PC-3 (cell line): ENCODE results near the gene GATM. TPM values are rescaled to one million over a fixed set of nuclear protein-coding genes. Genes with fewer than 3 reads are reported as not detected.

Experiments
- ATAC-seq: fragments of 200-7000 bp; cut with Tn5 transposase; 2 replicates; pipeline ENCODE4 v1.9.1; 2020; ENCODE audit warnings: mild to moderate bottlenecking, moderate library complexity
- BruUV-seq: library from RNA; stranded (reverse); fragments of 400-500 nt; replicated peaks from 2 replicates; lab custom pipeline; 2021; lab: Mats Ljungman, UMichigan
- CTCF ChIA-PET: fragments of 300-600 bp; sonication (Branson Sonifier 250); formaldehyde crosslinking; loops from one replicate; lab custom pipeline; 2022; ENCODE audit warnings: antibody characterized with exemption; lab: Charles Lee
- POLR2A ChIA-PET: fragments of 300-600 bp; sonication (Branson Sonifier 250); formaldehyde crosslinking; loops from one replicate; lab custom pipeline; 2022; ENCODE audit warnings: antibody characterized with exemption; ENCODE audit not compliant: unreplicated experiment; lab: Charles Lee
- DNase-seq: peaks from one replicate; pipeline ENCODE4 v3.0.0-alpha.2; 2015
- H2AFZ ChIP-seq: fragments of 300-600 bp; sonication (generic); 2 replicates; pipeline ENCODE4 v1.6.0; 2016; ENCODE audit warnings: antibody characterized with exemption, low read length
- H3F3A ChIP-seq: fragments of 300-600 bp; sonication (generic); one replicate; pipeline ENCODE4 v1.6.0; 2017; ENCODE audit warnings: antibody characterized with exemption, low read length, control low read depth, mild to moderate bottlenecking; ENCODE audit not compliant: unreplicated experiment
- H3K27ac ChIP-seq: fragments of 300-600 bp; sonication (generic); 2 replicates; pipeline ENCODE4 v1.5.1; 2016; ENCODE audit warnings: mild to moderate bottlenecking, low read length
- H3K27me3 ChIP-seq: fragments of 300-600 bp; sonication (generic); 2 replicates; pipeline ENCODE4 v1.6.1; 2016; ENCODE audit warnings: low read length, mixed read lengths
- H3K36me3 ChIP-seq: fragments of 300-600 bp; sonication (generic); 2 replicates; pipeline ENCODE4 v1.6.1; 2016; ENCODE audit warnings: low read depth, mixed run types, low read length, mixed read lengths
- H3K4me1 ChIP-seq: fragments of 300-600 bp; sonication (generic); 2 replicates; pipeline ENCODE4 v1.5.1; 2016; ENCODE audit warnings: low read length; ENCODE audit not compliant: insufficient read depth
- H3K4me2 ChIP-seq: fragments of 300-600 bp; sonication (generic); 2 replicates; pipeline ENCODE4 v1.6.0; 2016; ENCODE audit warnings: low read length
- H3K4me3 ChIP-seq: fragments of 300-600 bp; sonication (generic); 2 replicates; pipeline ENCODE4 v1.5.1; 2016; ENCODE audit warnings: mild to moderate bottlenecking, low read length, mixed read lengths
- H3K79me2 ChIP-seq: fragments of 300-600 bp; sonication (generic); 2 replicates; pipeline ENCODE4 v1.6.1; 2017; ENCODE audit warnings: low read length, mixed read lengths
- H3K9ac ChIP-seq: fragments of 300-600 bp; sonication (generic); 2 replicates; pipeline ENCODE4 v1.6.0; 2016; ENCODE audit warnings: mild to moderate bottlenecking, low read length
- H3K9me2 ChIP-seq: fragments of 300-600 bp; sonication (generic); replicated peaks from 2 replicates; pipeline ENCODE4 v1.6.1; 2016; ENCODE audit warnings: mixed run types, low read length, mixed read lengths
- H3K9me3 ChIP-seq: fragments of 300-600 bp; sonication (generic); 2 replicates; pipeline ENCODE4 v1.6.1; 2016; ENCODE audit warnings: low read length, mixed read lengths
- H4K20me1 ChIP-seq: fragments of 300-600 bp; sonication (generic); 2 replicates; pipeline ENCODE4 v1.6.1; 2016; ENCODE audit warnings: low read length, mixed read lengths
- EZH2 ChIP-seq: fragments of 300-600 bp; sonication (generic); IDR thresholded peaks from one replicate; pipeline ENCODE4 v1.6.1; 2017; ENCODE audit warnings: antibody characterized with exemption, mild to moderate bottlenecking, low read length; ENCODE audit not compliant: unreplicated experiment
- EZH2phosphoT487 ChIP-seq: fragments of 300-600 bp; sonication (generic); IDR thresholded peaks from 2 replicates; pipeline ENCODE4 v1.6.1; 2018; ENCODE audit warnings: mild to moderate bottlenecking, antibody characterized with exemption, low read length, borderline replicate concordance
- intact Hi-C: fragments of 100-400 bp; cut with micrococcal nuclease; formaldehyde crosslinking; loops from 2 replicates; pipeline ENCODE4 v1.9.0; 2023
- total RNA-seq: library from RNA; depleted of rRNA; stranded (reverse); fragments of >200 nt; gene quantifications from 2 replicates; pipeline ENCODE4 v1.2.3, GENCODE V29; 2014
- TF ChIP-seq, protein P1 (sequence below): fragments of 300-600 bp; sonication (generic); conservative IDR thresholded peaks from 2 replicates; pipeline ENCODE4 v1.5.1; 2017; ENCODE audit warnings: antibody characterized with exemption, low read depth, mild to moderate bottlenecking, low read length

GATM gene
- total RNA-seq, 1 experiment from 2014 or later = 0.87 TPM

DNA sequence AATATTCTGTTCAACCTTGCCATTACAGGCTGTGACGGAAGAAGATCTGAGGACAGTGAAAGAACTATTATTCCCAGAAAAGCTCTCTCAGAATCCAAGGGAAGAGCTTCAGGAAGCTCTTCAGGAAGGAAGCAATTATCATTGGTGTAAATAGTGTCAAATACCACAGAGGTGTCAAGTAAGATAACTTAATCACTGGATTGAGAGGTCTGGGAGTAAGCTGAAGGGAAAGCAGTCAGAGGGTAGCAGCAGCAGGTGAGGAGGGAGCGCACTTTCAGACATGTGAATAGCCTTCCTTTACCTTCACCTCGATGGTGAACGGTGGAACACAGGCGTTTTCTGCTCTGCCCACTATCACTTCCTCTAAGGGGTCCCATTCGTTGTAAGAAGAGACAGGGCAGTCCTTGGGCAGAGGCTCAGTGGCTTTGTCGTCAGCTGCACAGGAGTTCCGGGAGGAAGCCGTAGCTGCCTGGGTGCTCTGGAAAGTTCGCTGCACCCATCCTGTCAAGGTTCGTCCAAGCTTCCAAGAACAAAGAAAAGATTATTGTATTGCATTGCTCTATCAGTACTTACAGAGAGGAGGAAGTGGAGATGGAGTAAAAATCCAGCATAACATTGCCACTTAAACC is 1.9 kb downstream of the GATM start:
- no peak overlapping the region for H3K27ac ChIP-seq
- no peaks in the 10 kb centered on the region for H4K20me1 ChIP-seq
- CTCF ChIA-PET = interaction anchor here (0.6 kb wide), 1 partner anchor 424 kb away, joined by 8 read pairs; no protein-coding TSS in a partner anchor
- no peak overlapping the region for H3K4me3 ChIP-seq
- ATAC-seq (no peak), DNase-seq (no peak)
- no peaks in the 10 kb centered on the region for H3K36me3 ChIP-seq
- intact Hi-C loops = no loop called here
- no peak overlapping the region for H3K9ac ChIP-seq
- no peaks in the 10 kb centered on the region for H3K79me2 ChIP-seq
- TF ChIP-seq EZH2phosphoT487 (no peak), EZH2 (no peak)
- TF ChIP-seq, protein P1, sequence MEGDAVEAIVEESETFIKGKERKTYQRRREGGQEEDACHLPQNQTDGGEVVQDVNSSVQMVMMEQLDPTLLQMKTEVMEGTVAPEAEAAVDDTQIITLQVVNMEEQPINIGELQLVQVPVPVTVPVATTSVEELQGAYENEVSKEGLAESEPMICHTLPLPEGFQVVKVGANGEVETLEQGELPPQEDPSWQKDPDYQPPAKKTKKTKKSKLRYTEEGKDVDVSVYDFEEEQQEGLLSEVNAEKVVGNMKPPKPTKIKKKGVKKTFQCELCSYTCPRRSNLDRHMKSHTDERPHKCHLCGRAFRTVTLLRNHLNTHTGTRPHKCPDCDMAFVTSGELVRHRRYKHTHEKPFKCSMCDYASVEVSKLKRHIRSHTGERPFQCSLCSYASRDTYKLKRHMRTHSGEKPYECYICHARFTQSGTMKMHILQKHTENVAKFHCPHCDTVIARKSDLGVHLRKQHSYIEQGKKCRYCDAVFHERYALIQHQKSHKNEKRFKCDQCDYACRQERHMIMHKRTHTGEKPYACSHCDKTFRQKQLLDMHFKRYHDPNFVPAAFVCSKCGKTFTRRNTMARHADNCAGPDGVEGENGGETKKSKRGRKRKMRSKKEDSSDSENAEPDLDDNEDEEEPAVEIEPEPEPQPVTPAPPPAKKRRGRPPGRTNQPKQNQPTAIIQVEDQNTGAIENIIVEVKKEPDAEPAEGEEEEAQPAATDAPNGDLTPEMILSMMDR = no peak
- no peaks in the 10 kb centered on the region for H3K9me2 ChIP-seq
- H3K4me2 ChIP-seq = no peak overlapping the region
- H3K4me1 ChIP-seq = peaks cover 6% of the 10 kb centered on the region
- POLR2A ChIA-PET = no interaction called here
- no peak overlapping the region for H2AFZ ChIP-seq
- no peaks in the 10 kb centered on the region for H3K9me3 ChIP-seq
- no TSS peak for BruUV-seq
- H3K27me3 ChIP-seq = peaks cover 22% of the 10 kb centered on the region
- H3F3A ChIP-seq = no peaks in the 10 kb centered on the region

DNA sequence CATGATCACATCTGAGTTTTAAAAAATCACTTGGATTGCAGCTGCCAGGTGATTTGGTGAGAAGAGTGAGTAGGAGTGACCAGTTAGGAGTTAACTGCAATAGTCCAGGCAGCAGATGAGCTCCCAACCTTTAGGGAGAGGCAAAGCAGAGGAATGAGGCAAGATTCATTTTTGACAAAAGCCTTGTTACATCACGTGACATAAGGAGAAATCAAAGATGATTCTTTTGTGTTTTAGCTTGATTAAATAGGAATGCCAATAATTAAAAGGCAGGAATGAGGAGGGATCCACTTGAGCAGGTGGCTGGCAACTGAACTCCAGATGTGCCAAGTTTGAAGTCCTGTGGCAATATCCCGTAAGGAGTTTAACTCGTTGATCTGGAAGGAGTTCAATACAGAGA is 2.5 kb downstream of the GATM start:
- ATAC-seq (no peak), DNase-seq (no peak)
- POLR2A ChIA-PET = no interaction called here
- Histone ChIP-seq H3K27me3 (peaks cover 22% of the 10 kb centered on the region), H4K20me1 (no peaks in the 10 kb centered on the region), H2AFZ (no peak overlapping the region), H3K27ac (no peak overlapping the region), H3K4me2 (no peak overlapping the region), H3K79me2 (no peaks in the 10 kb centered on the region), H3K9me2 (no peaks in the 10 kb centered on the region), H3F3A (no peaks in the 10 kb centered on the region), H3K4me1 (peaks cover 6% of the 10 kb centered on the region), H3K4me3 (no peak overlapping the region), H3K9me3 (no peaks in the 10 kb centered on the region), H3K9ac (no peak overlapping the region), H3K36me3 (no peaks in the 10 kb centered on the region)
- BruUV-seq = no TSS peak
- CTCF ChIA-PET = no interaction called here
- TF ChIP-seq, protein P1 = no peak
- no peak for TF ChIP-seq EZH2
- no peak for TF ChIP-seq EZH2phosphoT487
- intact Hi-C loops = no loop called here

DNA sequence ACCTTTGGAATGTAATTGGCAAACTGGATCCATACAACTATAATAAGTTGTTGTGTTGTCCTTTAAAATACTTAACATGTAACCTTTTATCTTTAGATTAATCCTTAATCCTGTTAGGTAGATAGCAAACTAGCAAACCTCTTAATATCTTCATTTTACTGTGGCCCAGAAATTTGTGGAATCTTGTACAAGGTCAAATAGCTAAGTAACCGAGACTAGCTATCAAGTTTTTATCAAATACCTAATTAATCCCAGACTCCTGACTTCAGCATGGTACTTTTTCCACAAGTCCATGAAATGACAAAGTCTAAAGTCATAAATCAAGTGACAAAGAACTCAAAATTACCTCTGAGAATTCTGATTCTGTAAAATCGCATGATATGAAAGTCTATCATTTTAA is 4.4 kb downstream of the GATM start:
- no peak overlapping the region for H3K9ac ChIP-seq
- no peak overlapping the region for H3K4me2 ChIP-seq
- no peaks in the 10 kb centered on the region for H3K79me2 ChIP-seq
- peaks cover 6% of the 10 kb centered on the region for H3K4me1 ChIP-seq
- H3F3A ChIP-seq = no peaks in the 10 kb centered on the region
- H3K36me3 ChIP-seq = no peaks in the 10 kb centered on the region
- no peak for ATAC-seq
- intact Hi-C loops = no loop called here
- peaks cover 22% of the 10 kb centered on the region for H3K27me3 ChIP-seq
- H3K9me3 ChIP-seq = no peaks in the 10 kb centered on the region
- TF ChIP-seq, protein P1 = no peak
- TF ChIP-seq EZH2phosphoT487 = no peak
- no peak for TF ChIP-seq EZH2
- ChIA-PET CTCF (no interaction called here), POLR2A (no interaction called here)
- no peak overlapping the region for H2AFZ ChIP-seq
- no TSS peak for BruUV-seq
- no peak overlapping the region for H3K27ac ChIP-seq
- no peaks in the 10 kb centered on the region for H3K9me2 ChIP-seq
- H3K4me3 ChIP-seq = no peak overlapping the region
- H4K20me1 ChIP-seq = no peaks in the 10 kb centered on the region
- no peak for DNase-seq
